Astrocyte (in vitro differentiated cells and primary cell): ENCODE results near the gene STOML1. TPM values are rescaled to one million over a fixed set of nuclear protein-coding genes. Genes with fewer than 3 reads are reported as not detected.

Experiments
- DNase-seq: peaks from one replicate; pipeline ENCODE4 v3.0.0-alpha.2; 2010; ENCODE audit warnings: low read depth
- FAIRE-seq: peaks from 2 replicates; lab custom pipeline; 2011; peaks lifted over from hg19 to GRCh38; lab: Jason Lieb, UNC
- H2AFZ ChIP-seq: 2 replicates; pipeline ENCODE4 v1.6.0; 2012; ENCODE audit warnings: low read depth, low read length, inconsistent platforms
- H3K27ac ChIP-seq: 2 replicates; pipeline ENCODE4 v1.5.1; 2011; ENCODE audit warnings: low read depth, low read length, inconsistent platforms
- H3K27me3 ChIP-seq: 2 replicates; pipeline ENCODE4 v1.6.0; 2011; ENCODE audit warnings: low read length, inconsistent platforms; ENCODE audit not compliant: insufficient read depth
- H3K36me3 ChIP-seq: 2 replicates; pipeline ENCODE4 v1.5.1; 2011; ENCODE audit warnings: low read length, inconsistent platforms; ENCODE audit not compliant: insufficient read depth
- H3K4me1 ChIP-seq: 2 replicates; pipeline ENCODE4 v1.5.1; 2011; ENCODE audit warnings: low read length, inconsistent platforms; ENCODE audit not compliant: insufficient read depth
- H3K4me2 ChIP-seq: 2 replicates; pipeline ENCODE4 v1.6.0; 2012; ENCODE audit warnings: low read length, inconsistent platforms
- H3K4me3 ChIP-seq: 2 replicates; pipeline ENCODE4 v1.5.1; 2011; ENCODE audit warnings: low read depth, mild to moderate bottlenecking, low read length, inconsistent platforms; ENCODE audit not compliant: insufficient read depth
- H3K79me2 ChIP-seq: 2 replicates; pipeline ENCODE4 v1.6.0; 2012; ENCODE audit warnings: mild to moderate bottlenecking, low read length, inconsistent platforms; ENCODE audit not compliant: insufficient read depth
- H3K9ac ChIP-seq: 2 replicates; pipeline ENCODE4 v1.6.0; 2012; ENCODE audit warnings: mild to moderate bottlenecking, low read length, inconsistent platforms
- H3K9me3 ChIP-seq: 2 replicates; pipeline ENCODE4 v1.5.1; 2012; ENCODE audit warnings: low read depth, mild to moderate bottlenecking, low read length, inconsistent platforms; ENCODE audit not compliant: insufficient read depth
- H4K20me1 ChIP-seq: 2 replicates; pipeline ENCODE4 v1.6.0; 2012; ENCODE audit warnings: low read length, inconsistent platforms; ENCODE audit not compliant: insufficient read depth
- H3K27ac Mint-ChIP-seq: one replicate; pipeline ENCODE4 v1.8.0; 2021; ENCODE audit warnings: mild to moderate bottlenecking, mixed read lengths; ENCODE audit not compliant: unreplicated experiment
- H3K27me3 Mint-ChIP-seq: one replicate; pipeline ENCODE4 v1.8.0; 2021; ENCODE audit warnings: low read depth, mixed read lengths; ENCODE audit not compliant: unreplicated experiment
- H3K36me3 Mint-ChIP-seq: one replicate; pipeline ENCODE4 v1.8.0; 2021; ENCODE audit warnings: low read depth, mixed read lengths; ENCODE audit not compliant: unreplicated experiment
- H3K4me1 Mint-ChIP-seq: one replicate; pipeline ENCODE4 v1.8.0; 2021; ENCODE audit warnings: low read depth, mixed read lengths; ENCODE audit not compliant: unreplicated experiment
- H3K4me3 Mint-ChIP-seq: one replicate; pipeline ENCODE4 v1.8.0; 2021; ENCODE audit warnings: mild to moderate bottlenecking, moderate library complexity, mixed read lengths; ENCODE audit not compliant: unreplicated experiment
- H3K9me3 Mint-ChIP-seq: one replicate; pipeline ENCODE4 v1.8.0; 2021; ENCODE audit warnings: mild to moderate bottlenecking, mixed read lengths; ENCODE audit not compliant: unreplicated experiment
- EZH2 ChIP-seq: IDR thresholded peaks from 2 replicates; pipeline ENCODE4 v1.6.1; 2012; ENCODE audit warnings: mild to moderate bottlenecking, low read length, inconsistent platforms; ENCODE audit not compliant: insufficient read depth
- total RNA-seq: library from RNA; stranded (reverse); gene quantifications from 2 replicates; pipeline ENCODE4 v1.2.1, GENCODE V29; 2021
- TF ChIP-seq, protein P1 (sequence below): IDR thresholded peaks from 2 replicates; pipeline ENCODE4 v1.5.1; 2011; ENCODE audit warnings: low read depth, mild to moderate bottlenecking, inconsistent platforms, low read length, moderate library complexity; ENCODE audit not compliant: insufficient read depth

STOML1 gene
- total RNA-seq, 1 donor from 2014 or later: 12.4 TPM

DNA sequence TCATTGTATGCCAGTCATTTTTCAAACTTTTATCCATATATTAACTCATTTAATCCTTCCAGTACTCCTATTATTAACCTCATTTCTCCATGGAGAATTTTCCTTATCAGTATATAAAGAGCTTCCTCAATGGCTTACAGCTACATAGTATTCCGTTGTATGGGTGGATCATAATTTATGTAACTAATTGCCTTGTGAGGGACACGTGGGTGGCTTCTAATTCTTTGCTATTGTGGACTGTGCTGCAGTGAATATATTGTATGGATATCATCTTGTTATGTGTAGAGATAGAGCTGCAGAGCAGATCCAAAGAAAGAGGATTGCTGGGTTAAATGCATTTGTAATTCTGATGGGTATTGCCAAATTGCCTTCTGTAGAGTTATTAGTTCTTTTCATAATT, 27.6 kb upstream of the STOML1 start:
- Histone ChIP-seq H3K36me3 (peaks cover 9% of the 10 kb centered on the region), H3K4me3 (no peak overlapping the region), H2AFZ (no peak overlapping the region), H3K79me2 (peaks cover 53% of the 10 kb centered on the region), H3K27ac (no peak overlapping the region), H3K27me3 (no peaks in the 10 kb centered on the region), H4K20me1 (peaks cover 68% of the 10 kb centered on the region), H3K4me2 (no peak overlapping the region), H3K9me3 (no peaks in the 10 kb centered on the region), H3K4me1 (peaks cover 3% of the 10 kb centered on the region), H3K9ac (no peak overlapping the region)
- TF ChIP-seq EZH2: no peak
- TF ChIP-seq, protein P1, sequence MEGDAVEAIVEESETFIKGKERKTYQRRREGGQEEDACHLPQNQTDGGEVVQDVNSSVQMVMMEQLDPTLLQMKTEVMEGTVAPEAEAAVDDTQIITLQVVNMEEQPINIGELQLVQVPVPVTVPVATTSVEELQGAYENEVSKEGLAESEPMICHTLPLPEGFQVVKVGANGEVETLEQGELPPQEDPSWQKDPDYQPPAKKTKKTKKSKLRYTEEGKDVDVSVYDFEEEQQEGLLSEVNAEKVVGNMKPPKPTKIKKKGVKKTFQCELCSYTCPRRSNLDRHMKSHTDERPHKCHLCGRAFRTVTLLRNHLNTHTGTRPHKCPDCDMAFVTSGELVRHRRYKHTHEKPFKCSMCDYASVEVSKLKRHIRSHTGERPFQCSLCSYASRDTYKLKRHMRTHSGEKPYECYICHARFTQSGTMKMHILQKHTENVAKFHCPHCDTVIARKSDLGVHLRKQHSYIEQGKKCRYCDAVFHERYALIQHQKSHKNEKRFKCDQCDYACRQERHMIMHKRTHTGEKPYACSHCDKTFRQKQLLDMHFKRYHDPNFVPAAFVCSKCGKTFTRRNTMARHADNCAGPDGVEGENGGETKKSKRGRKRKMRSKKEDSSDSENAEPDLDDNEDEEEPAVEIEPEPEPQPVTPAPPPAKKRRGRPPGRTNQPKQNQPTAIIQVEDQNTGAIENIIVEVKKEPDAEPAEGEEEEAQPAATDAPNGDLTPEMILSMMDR: no peak
- no peaks in the 10 kb centered on the region for H3K9me3 Mint-ChIP-seq
- H3K27ac Mint-ChIP-seq: no peak overlapping the region
- H3K4me1 Mint-ChIP-seq: peaks cover 2% of the 10 kb centered on the region
- H3K27me3 Mint-ChIP-seq: no peaks in the 10 kb centered on the region
- no peak for DNase-seq
- no peak overlapping the region for H3K4me3 Mint-ChIP-seq
- peaks cover 32% of the 10 kb centered on the region for H3K36me3 Mint-ChIP-seq
- no peak for FAIRE-seq

GRCh38 chr15:74013374-74013894, 21.3 kb upstream of the STOML1 start:
- no peak overlapping the region for H3K27ac ChIP-seq
- Mint-ChIP-seq H3K4me1 (peaks cover 34% of the 10 kb centered on the region), H3K9me3 (peaks cover 1% of the 10 kb centered on the region), H3K27ac (no peak overlapping the region), H3K27me3 (no peaks in the 10 kb centered on the region), H3K4me3 (no peak overlapping the region), H3K36me3 (peaks cover 26% of the 10 kb centered on the region)
- no peak overlapping the region for H3K4me2 ChIP-seq
- peaks cover 73% of the 10 kb centered on the region for H3K79me2 ChIP-seq
- H3K4me1 ChIP-seq: no peaks in the 10 kb centered on the region
- H3K36me3 ChIP-seq: peaks cover 10% of the 10 kb centered on the region
- DNase-seq (no peak), FAIRE-seq (no peak)
- TF ChIP-seq EZH2: no peak
- H3K4me3 ChIP-seq: no peak overlapping the region
- H3K27me3 ChIP-seq: no peaks in the 10 kb centered on the region
- H3K9ac ChIP-seq: no peak overlapping the region
- no peak overlapping the region for H2AFZ ChIP-seq
- no peaks in the 10 kb centered on the region for H3K9me3 ChIP-seq
- H4K20me1 ChIP-seq: peaks cover 66% of the 10 kb centered on the region

DNA sequence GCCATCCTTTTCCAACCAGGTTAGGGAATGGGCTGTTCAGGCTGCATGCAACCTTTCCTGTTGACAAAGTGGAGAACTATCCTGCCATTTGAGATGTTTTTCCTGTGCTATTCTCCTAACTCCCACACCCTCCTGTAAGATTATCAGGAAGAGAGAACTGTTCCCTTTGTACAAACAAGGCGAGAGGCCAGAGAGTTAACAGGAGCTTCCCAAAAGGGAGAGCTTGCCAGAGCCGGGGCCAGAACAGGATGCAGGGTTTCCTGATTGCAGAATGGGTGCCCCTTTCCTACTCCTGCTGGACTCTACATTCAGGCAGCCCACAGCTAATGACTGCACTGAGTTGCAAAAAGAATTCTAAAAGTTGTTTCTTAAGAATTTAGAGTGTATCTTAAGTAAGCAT, 19.5 kb upstream of the STOML1 start:
- Mint-ChIP-seq H3K27me3 (no peaks in the 10 kb centered on the region), H3K9me3 (peaks cover 1% of the 10 kb centered on the region), H3K4me3 (peak overlapping the region; percentile 20), H3K27ac (peak overlapping the region; percentile 2), H3K4me1 (peaks cover 46% of the 10 kb centered on the region), H3K36me3 (peaks cover 35% of the 10 kb centered on the region)
- Histone ChIP-seq H3K79me2 (peaks cover 83% of the 10 kb centered on the region), H3K27me3 (no peaks in the 10 kb centered on the region), H3K36me3 (peaks cover 10% of the 10 kb centered on the region), H3K9me3 (no peaks in the 10 kb centered on the region), H3K27ac (no peak overlapping the region), H4K20me1 (peaks cover 77% of the 10 kb centered on the region), H2AFZ (no peak overlapping the region), H3K4me2 (peak overlapping the region; percentile 5), H3K9ac (no peak overlapping the region), H3K4me3 (no peak overlapping the region), H3K4me1 (no peaks in the 10 kb centered on the region)
- FAIRE-seq (no peak), DNase-seq (peak; percentile 24)
- no peak for TF ChIP-seq EZH2
- TF ChIP-seq, protein P1: no peak
